Measurements from ENCODE around the gene UBALD2.

The UBALD2 gene

DNA sequence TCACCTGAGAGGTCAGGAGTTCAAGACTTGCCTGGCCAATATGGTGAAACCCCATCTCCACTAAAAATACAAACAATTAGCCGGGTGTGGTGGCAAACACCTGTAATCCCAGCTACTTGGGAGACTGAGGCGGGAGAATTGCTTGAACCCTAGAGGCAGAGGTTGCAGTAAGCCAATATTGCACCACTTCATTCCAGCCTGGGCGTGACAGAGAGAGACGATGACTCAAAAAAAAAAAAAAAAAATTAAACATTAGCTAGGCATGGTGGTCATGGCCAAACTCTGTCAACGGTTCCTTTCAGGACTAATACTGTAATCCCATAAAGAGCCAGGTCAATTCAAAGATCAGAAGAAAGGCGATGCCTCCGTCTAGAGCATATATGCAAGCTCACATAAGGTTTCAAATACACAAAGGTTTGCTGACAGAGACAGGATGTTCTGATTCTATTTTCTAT lies 27.3 kb upstream of the UBALD2 start:
- Histone ChIP-seq H2AFZ (no peak overlapping the region), H3K9me3 (ENCODE audit: control insufficient read depth, low read length) (no peaks in the 10 kb centered on the region), H3K9ac (no peak overlapping the region), H3K4me1 (peaks cover 7% of the 10 kb centered on the region), H3K4me3 (ENCODE audit: low read depth, low read length) (no peak overlapping the region), H3K79me2 (no peaks in the 10 kb centered on the region), H3K4me2 (ENCODE audit: low read length) (no peak overlapping the region), H3K27me3 (ENCODE audit: control insufficient read depth, insufficient read depth, low read length) (no peaks in the 10 kb centered on the region), H3K27ac (no peak overlapping the region), H3K36me3 (ENCODE audit: control insufficient read depth, insufficient read depth, low read length) (no peaks in the 10 kb centered on the region)
- TF ChIP-seq, protein P1, sequence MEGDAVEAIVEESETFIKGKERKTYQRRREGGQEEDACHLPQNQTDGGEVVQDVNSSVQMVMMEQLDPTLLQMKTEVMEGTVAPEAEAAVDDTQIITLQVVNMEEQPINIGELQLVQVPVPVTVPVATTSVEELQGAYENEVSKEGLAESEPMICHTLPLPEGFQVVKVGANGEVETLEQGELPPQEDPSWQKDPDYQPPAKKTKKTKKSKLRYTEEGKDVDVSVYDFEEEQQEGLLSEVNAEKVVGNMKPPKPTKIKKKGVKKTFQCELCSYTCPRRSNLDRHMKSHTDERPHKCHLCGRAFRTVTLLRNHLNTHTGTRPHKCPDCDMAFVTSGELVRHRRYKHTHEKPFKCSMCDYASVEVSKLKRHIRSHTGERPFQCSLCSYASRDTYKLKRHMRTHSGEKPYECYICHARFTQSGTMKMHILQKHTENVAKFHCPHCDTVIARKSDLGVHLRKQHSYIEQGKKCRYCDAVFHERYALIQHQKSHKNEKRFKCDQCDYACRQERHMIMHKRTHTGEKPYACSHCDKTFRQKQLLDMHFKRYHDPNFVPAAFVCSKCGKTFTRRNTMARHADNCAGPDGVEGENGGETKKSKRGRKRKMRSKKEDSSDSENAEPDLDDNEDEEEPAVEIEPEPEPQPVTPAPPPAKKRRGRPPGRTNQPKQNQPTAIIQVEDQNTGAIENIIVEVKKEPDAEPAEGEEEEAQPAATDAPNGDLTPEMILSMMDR (IDR thresholded peaks at IDR 0.05): no peak

DNA sequence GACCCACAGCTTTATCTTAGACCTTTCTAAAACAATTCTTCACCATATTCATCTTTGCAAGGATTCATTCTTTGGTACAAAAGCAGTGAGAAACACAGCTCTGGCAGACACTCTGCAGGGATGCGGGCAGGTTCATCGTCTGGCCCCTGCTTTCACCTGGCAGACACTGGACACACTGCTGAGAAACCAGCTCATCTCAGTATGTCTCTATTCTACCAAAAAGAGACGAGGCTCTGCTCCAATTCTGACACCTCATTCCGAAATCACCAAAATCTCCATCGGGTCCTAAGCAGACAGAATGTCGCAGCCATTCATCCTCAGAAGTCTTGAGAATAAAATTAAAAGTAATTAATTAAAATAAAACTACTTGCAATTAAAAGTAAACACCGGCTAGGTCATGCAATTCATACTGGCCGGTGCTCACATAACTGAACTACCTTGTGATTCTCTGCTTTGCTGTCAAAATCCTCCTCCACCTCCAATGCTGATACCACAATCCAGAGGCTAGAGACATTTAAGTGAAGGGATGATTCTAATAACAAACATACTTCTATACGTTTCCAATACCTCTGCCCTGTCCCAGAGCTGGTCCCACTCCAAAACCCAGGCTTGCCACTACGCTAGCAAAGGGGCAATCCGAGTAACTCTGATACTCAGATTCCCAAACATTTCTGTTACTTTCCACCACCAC lies 26.2 kb upstream of the UBALD2 start:
- no peak overlapping the region for H3K9ac ChIP-seq
- H3K79me2 ChIP-seq: peaks cover 3% of the 10 kb centered on the region
- H3K27me3 ChIP-seq (ENCODE audit: control insufficient read depth, insufficient read depth, low read length): no peaks in the 10 kb centered on the region
- H3K4me3 ChIP-seq (ENCODE audit: low read depth, low read length): no peak overlapping the region
- no peaks in the 10 kb centered on the region for H3K36me3 ChIP-seq (ENCODE audit: control insufficient read depth, insufficient read depth, low read length)
- H3K4me1 ChIP-seq: peaks cover 7% of the 10 kb centered on the region
- no peak overlapping the region for H3K4me2 ChIP-seq (ENCODE audit: low read length)
- peak overlapping the region; percentile 90 for H2AFZ ChIP-seq
- no peaks in the 10 kb centered on the region for H3K9me3 ChIP-seq (ENCODE audit: control insufficient read depth, low read length)
- TF ChIP-seq, protein P1 (IDR thresholded peaks at IDR 0.05): no peak
- H3K27ac ChIP-seq: peak overlapping the region; percentile 87

DNA sequence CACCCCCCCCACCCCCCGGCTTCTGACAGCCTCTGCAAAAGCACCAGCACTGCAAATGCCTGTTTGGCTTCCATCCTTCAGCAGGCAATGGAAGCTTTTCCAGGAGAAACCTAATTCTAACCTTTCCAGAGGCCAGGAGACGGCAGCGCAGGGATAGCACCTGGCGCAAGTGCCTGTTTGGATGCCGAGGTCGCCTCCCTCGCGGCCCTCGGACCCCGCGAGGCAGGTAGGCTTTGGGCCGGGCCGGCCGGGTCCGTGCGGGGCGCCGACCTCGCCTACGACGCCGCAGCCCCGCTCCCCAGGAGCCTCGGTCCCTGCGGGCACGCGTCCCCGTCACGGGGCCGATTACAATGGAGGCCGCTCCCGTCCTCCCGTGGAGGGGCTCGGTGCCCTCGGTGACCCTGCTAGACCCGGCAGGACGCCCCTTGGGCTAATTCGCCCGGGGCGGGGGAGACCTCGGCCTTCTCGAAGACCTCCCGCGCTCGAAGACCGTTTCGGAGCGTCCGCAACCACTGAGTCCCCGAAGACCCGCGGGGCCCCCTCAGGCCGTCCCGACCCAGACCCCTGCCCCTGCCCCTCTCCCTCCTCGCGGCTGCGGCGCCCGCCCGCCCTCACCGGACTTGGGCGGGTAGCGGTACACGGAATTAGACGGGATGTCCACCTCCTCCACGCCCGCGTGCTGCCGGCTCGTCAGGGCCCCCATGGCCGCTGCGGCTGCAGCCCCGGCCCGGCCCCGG lies 25.4 kb upstream of the UBALD2 start:
- H3K9me3 ChIP-seq (ENCODE audit: control insufficient read depth, low read length): no peaks in the 10 kb centered on the region
- H3K27me3 ChIP-seq (ENCODE audit: control insufficient read depth, insufficient read depth, low read length): no peaks in the 10 kb centered on the region
- peaks cover 3% of the 10 kb centered on the region for H3K79me2 ChIP-seq
- H3K4me1 ChIP-seq: peaks cover 7% of the 10 kb centered on the region
- TF ChIP-seq, protein P1 (IDR thresholded peaks at IDR 0.05): no peak
- H3K4me3 ChIP-seq (ENCODE audit: low read depth, low read length): peak overlapping the region; percentile 56
- H3K9ac ChIP-seq: no peak overlapping the region
- peak overlapping the region; percentile 90 for H2AFZ ChIP-seq
- no peaks in the 10 kb centered on the region for H3K36me3 ChIP-seq (ENCODE audit: control insufficient read depth, insufficient read depth, low read length)
- H3K4me2 ChIP-seq (ENCODE audit: low read length): peak overlapping the region; percentile 89
- peak overlapping the region; percentile 87 for H3K27ac ChIP-seq

DNA sequence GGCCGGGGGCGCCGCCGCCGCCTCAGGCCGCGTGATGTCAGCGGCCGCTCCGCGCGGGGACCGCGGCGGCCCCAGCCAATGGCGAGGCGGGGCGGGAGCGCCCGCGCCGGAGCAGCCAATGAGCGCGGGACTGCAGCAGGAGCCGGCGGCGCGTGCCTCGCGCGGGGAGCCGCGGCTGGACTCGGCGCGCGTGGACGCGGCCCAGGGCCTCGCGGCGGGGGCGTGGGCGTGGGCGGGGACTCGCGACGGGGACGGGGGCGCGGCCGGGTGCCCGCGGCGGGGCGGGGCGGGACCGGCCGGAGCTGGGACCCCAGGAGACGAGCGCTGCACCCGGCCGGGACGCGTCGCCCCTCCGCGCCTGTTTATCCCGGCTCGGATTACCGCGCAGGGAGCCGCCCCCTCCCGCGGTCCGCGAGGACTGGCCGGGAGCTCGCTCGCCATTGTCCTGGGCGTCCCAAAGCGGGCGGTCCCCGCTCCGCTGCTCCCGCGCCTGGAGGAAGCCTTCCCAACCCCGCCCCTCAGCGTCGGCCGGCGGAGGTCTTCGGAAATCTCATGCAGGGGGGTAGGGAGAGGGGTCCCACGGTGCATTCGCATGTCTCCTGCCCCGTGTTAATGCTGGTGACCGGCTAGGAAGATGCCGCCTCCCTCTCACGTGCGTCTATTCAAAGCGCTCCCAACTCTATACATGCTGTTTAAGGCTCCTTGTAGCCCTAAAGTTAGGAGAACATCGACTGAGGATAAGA lies 24.5 kb upstream of the UBALD2 start, which contains the start of gene RNF157:
Gene RNF157 (minus strand): TSS at position 33 of the 743 bp plus-strand sequence. CDS start 253 bp downstream, outside the sequence.
- Histone ChIP-seq H3K4me3 (ENCODE audit: low read depth, low read length) (peak within 1 kb of the TSS; percentile 79), H3K4me2 (ENCODE audit: low read length) (peak within 1 kb of the TSS; percentile 89), H3K27me3 (ENCODE audit: control insufficient read depth, insufficient read depth, low read length) (no peaks in the 10 kb centered on the region), H3K4me1 (peaks cover 7% of the 10 kb centered on the region), H3K27ac (peak within 1 kb of the TSS; percentile 87), H3K9ac (no peak within 1 kb of the TSS), H3K79me2 (peaks cover 3% of the 10 kb centered on the region), H3K9me3 (ENCODE audit: control insufficient read depth, low read length) (no peaks in the 10 kb centered on the region), H3K36me3 (ENCODE audit: control insufficient read depth, insufficient read depth, low read length) (no peaks in the 10 kb centered on the region), H2AFZ (peak within 1 kb of the TSS; percentile 96)
- TF ChIP-seq, protein P1 (IDR thresholded peaks at IDR 0.05): no peak
